A673 (cell line): ENCODE results near the gene GRHPR. TPM values are rescaled to one million over a fixed set of nuclear protein-coding genes. Genes with fewer than 3 reads are reported as not detected.
"Not testable (repeated sequence)": the region's sequence is repeated elsewhere in the genome, so short reads cannot be mapped to it uniquely, and the experiment has no call there.

Experiments used
- BruUV-seq: library from RNA; stranded (reverse); fragments of 400-500 nt; replicated peaks from 2 replicates; lab custom pipeline; 2021; lab: Mats Ljungman, UMichigan
- CTCF ChIA-PET: fragments of 300-600 bp; sonication (Branson Sonifier 250); formaldehyde crosslinking; loops from one replicate; lab custom pipeline; 2022; ENCODE audit warnings: antibody characterized with exemption; lab: Charles Lee
- POLR2A ChIA-PET: fragments of 300-600 bp; sonication (Branson Sonifier 250); formaldehyde crosslinking; loops from one replicate; lab custom pipeline; 2022; ENCODE audit warnings: antibody characterized with exemption; ENCODE audit not compliant: low non-redundant PET; lab: Charles Lee
- DNase-seq: peaks from one replicate; pipeline ENCODE4 v3.0.0-alpha.2; 2015; ENCODE audit warnings: low spot score
- H3K27ac ChIP-seq: fragments of 200-600 bp; sonication (generic); 2 replicates; pipeline ENCODE4 v1.5.1; 2016; ENCODE audit warnings: mixed run types, low read depth, mild to moderate bottlenecking, mixed read lengths, antibody characterized with exemption, low read length; ENCODE audit not compliant: poor library complexity, severe bottlenecking
- H3K27me3 ChIP-seq: fragments of 200-600 bp; sonication (generic); replicated peaks from 2 replicates; pipeline ENCODE4 v1.6.1; 2017; ENCODE audit warnings: mixed run types, low read depth, mild to moderate bottlenecking, mixed read lengths, antibody characterized with exemption, low read length; ENCODE audit not compliant: insufficient read depth, poor library complexity
- H3K36me3 ChIP-seq: fragments of 200-600 bp; sonication (generic); 2 replicates; pipeline ENCODE4 v1.6.1; 2016; ENCODE audit warnings: mixed run types, mild to moderate bottlenecking, mixed read lengths, antibody characterized with exemption, low read length; ENCODE audit not compliant: insufficient read depth, poor library complexity, severe bottlenecking
- H3K4me1 ChIP-seq: fragments of 200-600 bp; sonication (generic); 2 replicates; pipeline ENCODE4 v1.6.1; 2017; ENCODE audit warnings: mixed run types, mild to moderate bottlenecking, mixed read lengths, antibody characterized with exemption, low read length; ENCODE audit not compliant: insufficient read depth, poor library complexity, severe bottlenecking
- H3K4me3 ChIP-seq: fragments of 200-600 bp; sonication (generic); 2 replicates; pipeline ENCODE4 v1.5.1; 2016; ENCODE audit warnings: low read depth, mixed run types, mild to moderate bottlenecking, mixed read lengths, low read length; ENCODE audit not compliant: poor library complexity, severe bottlenecking
- H3K9me3 ChIP-seq: fragments of 200-600 bp; sonication (generic); 2 replicates; pipeline ENCODE4 v1.6.1; 2016; ENCODE audit warnings: mixed run types, low read depth, mild to moderate bottlenecking, mixed read lengths, antibody characterized with exemption, low read length; ENCODE audit not compliant: poor library complexity, severe bottlenecking
- CTCF ChIP-seq: fragments of 300-800, 200-600 bp; sonication (generic); conservative IDR thresholded peaks from 2 replicates; pipeline ENCODE4 v1.5.1; 2017; ENCODE audit warnings: low read depth, mild to moderate bottlenecking, antibody characterized with exemption, low read length, moderate library complexity, mixed read lengths
- EZH2 ChIP-seq: fragments of 200-600 bp; sonication (generic); IDR thresholded peaks from 2 replicates; pipeline ENCODE4 v1.6.1; 2017; ENCODE audit warnings: borderline replicate concordance, low read depth, mild to moderate bottlenecking, mixed read lengths, antibody characterized with exemption, low read length; ENCODE audit not compliant: poor library complexity, severe bottlenecking
- intact Hi-C: fragments of 100-400 bp; cut with micrococcal nuclease; formaldehyde crosslinking; loops from one replicate; pipeline ENCODE4 v1.10.0; 2022; ENCODE audit not compliant: unreplicated experiment
- total RNA-seq: library from RNA; stranded (reverse); gene quantifications from 2 replicates; pipeline ENCODE4 v1.2.3, GENCODE V29; 2021

The GRHPR gene
- total RNA-seq, 1 experiment from 2014 or later: 102 TPM

- peak overlapping the region; percentile 85 for H3K27ac ChIP-seq
- intact Hi-C loops: no loop called here
- H3K9me3 ChIP-seq: no peaks in the 10 kb centered on the region
- ChIA-PET CTCF (interaction anchor here (0.5 to 0.6 kb wide), 2 partner anchors 16 to 43 kb away, joined by 3 to 7 read pairs; partner anchors contain the start of gene GRHPR), POLR2A (interaction anchor here (0.6 kb wide), 1 partner anchor 386 kb away, joined by 4 read pairs; no protein-coding TSS in a partner anchor)
- H3K4me1 ChIP-seq: peaks cover 24% of the 10 kb centered on the region
- TF ChIP-seq CTCF: no peak
- TF ChIP-seq EZH2: no peak
- TSS peak; percentile 98 for BruUV-seq
- no peaks in the 10 kb centered on the region for H3K36me3 ChIP-seq
- DNase-seq: peak; percentile 67
- H3K4me3 ChIP-seq: peak overlapping the region; percentile 98
- no peaks in the 10 kb centered on the region for H3K27me3 ChIP-seq
These were observed 43.7 kb downstream of the GRHPR start for GRCh38 chr9:37466037-37466709.

GRCh38 chr9:37467530-37467929 lies 45.0 kb downstream of the GRHPR start:
- peaks cover 33% of the 10 kb centered on the region for H3K4me1 ChIP-seq
- intact Hi-C loops, H3K9me3 ChIP-seq, H3K27ac ChIP-seq, H3K27me3 ChIP-seq, H3K36me3 ChIP-seq, POLR2A ChIA-PET, BruUV-seq, H3K4me3 ChIP-seq, CTCF ChIA-PET, DNase-seq: not testable (repeated sequence)

- Histone ChIP-seq H3K4me1 (peaks cover 28% of the 10 kb centered on the region), H3K27me3 (no peaks in the 10 kb centered on the region), H3K27ac (no peak overlapping the region), H3K9me3 (no peaks in the 10 kb centered on the region), H3K36me3 (no peaks in the 10 kb centered on the region), H3K4me3 (no peak overlapping the region)
- no peak for TF ChIP-seq EZH2
- TF ChIP-seq CTCF: no peak
- intact Hi-C loops: no loop called here
- POLR2A ChIA-PET: no interaction called here
- no peak for DNase-seq
- CTCF ChIA-PET: no interaction called here
- BruUV-seq: no TSS peak
These were observed 46.1 kb downstream of the GRHPR start for GRCh38 chr9:37468620-37469019.
